Fibroblast of the aortic adventitia (primary cell): Measurements from ENCODE around the gene MRPL21. TPM values are rescaled to one million over a fixed set of nuclear protein-coding genes. Genes with fewer than 3 reads are reported as not detected.

ENCODE experiments used
- DNase-seq: peaks from one replicate; pipeline ENCODE4 v3.0.0-alpha.2; 2010; ENCODE audit warnings: low read depth
- H3K4me3 ChIP-seq: 2 replicates; pipeline ENCODE4 v1.5.1; 2011; ENCODE audit warnings: low read depth, mild to moderate bottlenecking, control low read depth, low read length, moderate library complexity
- CTCF ChIP-seq: IDR thresholded peaks from 2 replicates; pipeline ENCODE4 v1.5.1; 2011; ENCODE audit warnings: mild to moderate bottlenecking, low read length, control low read depth, inconsistent platforms; ENCODE audit not compliant: insufficient read depth
- total RNA-seq: library from RNA; depleted of rRNA; stranded (reverse); fragments of >200 nt; gene quantifications from 2 replicates; pipeline ENCODE4 v1.2.3, GENCODE V29; 2012; ENCODE audit warnings: low replicate concordance

Gene MRPL21
- total RNA-seq, 1 donor: 57.8 TPM

- DNase-seq: no peak
- no peak for TF ChIP-seq CTCF
- no peak overlapping the region for H3K4me3 ChIP-seq
These were observed 31.0 kb upstream of the MRPL21 start for GRCh38 chr11:68934666-68935065.

GRCh38 chr11:68934321-68934645 lies 30.7 kb upstream of the MRPL21 start:
- H3K4me3 ChIP-seq: no peak overlapping the region
- TF ChIP-seq CTCF: no peak
- DNase-seq: no peak

- H3K4me3 ChIP-seq: no peak overlapping the region
- DNase-seq: no peak
- TF ChIP-seq CTCF: no peak
These were observed 30.1 kb upstream of the MRPL21 start for GRCh38 chr11:68933605-68934320.

- H3K4me3 ChIP-seq: no peak overlapping the region
- DNase-seq: no peak
- TF ChIP-seq CTCF: no peak
These were observed 29.4 kb upstream of the MRPL21 start for GRCh38 chr11:68932933-68933577.

GRCh38 chr11:68932358-68932757 lies 28.7 kb upstream of the MRPL21 start:
- no peak for TF ChIP-seq CTCF
- H3K4me3 ChIP-seq: no peak overlapping the region
- DNase-seq: no peak

GRCh38 chr11:68931911-68932310 lies 28.3 kb upstream of the MRPL21 start:
- DNase-seq: no peak
- H3K4me3 ChIP-seq: no peak overlapping the region
- no peak for TF ChIP-seq CTCF
